CD4-positive, alpha-beta T cell treated with Interferon gamma for 1 hour (primary cell): ENCODE measurements around the gene SLK.

Source experiments
- DNase-seq: peaks from one replicate; pipeline ENCODE4 v3.0.0-alpha.2; 2020

SLK gene

DNA sequence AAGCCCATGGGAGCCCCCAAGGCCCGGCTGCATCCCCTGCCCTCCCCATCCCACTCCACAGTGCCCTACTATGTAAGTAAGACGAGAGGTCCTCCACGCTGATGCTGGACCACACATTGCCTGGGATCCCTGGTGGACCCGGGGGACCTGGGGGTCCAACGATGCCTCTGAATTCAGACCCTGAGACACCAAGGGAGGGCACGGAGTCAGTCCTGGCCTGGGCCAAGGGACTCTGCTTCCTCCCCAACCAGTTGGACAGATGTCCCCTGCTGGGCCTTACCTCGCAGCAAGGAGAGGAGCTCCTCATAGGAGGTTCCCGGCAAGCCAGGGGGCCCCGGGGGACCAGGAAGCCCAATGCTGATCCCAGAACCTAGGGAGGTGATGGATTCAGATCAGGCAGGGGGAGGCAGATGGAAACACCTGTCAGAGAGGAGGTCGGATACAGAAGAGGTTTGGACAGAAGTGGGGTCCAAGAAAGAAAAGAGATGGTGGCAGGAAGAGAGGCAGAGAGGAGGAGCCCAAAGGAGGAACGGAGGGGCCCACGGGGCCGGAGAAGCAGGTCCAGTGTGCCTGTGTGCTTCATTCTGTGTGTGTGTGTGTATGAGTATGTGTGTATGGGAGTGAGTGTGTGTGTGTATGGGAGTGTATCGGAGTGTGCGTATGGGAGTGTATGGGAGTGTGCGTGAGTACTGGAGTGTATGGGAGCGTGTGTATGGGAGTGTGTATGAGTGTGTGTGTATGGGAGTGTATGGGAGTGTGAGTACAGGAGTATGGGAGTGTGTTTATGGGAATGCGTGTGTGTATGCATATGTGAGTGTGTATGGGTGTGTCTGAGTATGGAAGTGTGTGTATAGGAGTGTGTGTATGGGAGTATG lies 68.5 kb downstream of the SLK start:
- DNase-seq: no peak

DNA sequence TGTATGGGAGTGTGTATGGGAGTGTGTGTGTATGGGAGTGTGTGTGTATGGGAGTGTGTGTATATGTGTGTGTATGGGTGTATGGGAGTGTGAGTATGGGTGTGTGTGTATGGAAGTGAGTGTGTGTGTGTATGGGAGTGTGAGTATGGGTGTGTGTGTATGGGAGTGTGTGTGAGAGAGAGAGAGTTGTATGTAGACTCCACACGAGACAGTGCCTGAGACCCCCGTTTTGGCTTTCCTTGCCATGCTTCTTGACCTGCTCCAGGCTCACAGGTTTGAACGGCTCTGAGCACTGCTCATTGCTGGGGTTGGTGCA lies 69.1 kb downstream of the SLK start:
- no peak for DNase-seq

GRCh38 chr10:104036518-104037260 lies 69.7 kb downstream of the SLK start:
- no peak for DNase-seq

DNA sequence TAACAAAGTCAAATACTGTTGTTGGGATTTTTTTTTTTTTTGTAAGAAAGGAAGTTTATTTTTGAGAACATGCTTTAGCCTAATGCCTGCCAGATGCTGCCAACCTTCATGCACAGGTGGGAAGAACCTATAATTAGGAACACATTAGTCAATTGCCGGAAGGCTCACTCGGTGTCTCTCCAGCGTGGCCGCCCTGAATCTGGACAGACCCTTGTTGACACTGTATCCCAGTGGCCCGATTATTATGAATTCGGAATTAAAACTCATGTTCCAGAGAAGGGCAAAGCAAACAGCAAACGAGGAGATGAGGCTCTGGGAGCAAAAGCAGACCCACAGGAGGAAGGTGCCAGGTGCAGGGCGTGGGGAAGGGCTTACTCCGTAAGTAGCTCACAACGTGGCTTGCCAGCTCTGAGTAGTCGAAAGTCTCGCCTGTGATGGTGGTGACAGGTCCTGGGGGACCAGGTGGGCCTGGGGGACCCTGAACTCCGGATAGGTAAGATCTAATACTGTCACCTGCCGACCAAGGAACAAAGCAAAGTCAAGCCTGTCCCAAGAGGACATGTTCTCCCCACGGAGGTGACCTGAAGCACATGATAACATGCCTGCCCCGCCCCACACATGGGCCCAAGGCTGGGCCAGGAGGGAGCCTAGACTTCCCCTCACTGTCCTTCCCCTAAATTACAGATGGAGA lies 70.5 kb downstream of the SLK start:
- no peak for DNase-seq

DNA sequence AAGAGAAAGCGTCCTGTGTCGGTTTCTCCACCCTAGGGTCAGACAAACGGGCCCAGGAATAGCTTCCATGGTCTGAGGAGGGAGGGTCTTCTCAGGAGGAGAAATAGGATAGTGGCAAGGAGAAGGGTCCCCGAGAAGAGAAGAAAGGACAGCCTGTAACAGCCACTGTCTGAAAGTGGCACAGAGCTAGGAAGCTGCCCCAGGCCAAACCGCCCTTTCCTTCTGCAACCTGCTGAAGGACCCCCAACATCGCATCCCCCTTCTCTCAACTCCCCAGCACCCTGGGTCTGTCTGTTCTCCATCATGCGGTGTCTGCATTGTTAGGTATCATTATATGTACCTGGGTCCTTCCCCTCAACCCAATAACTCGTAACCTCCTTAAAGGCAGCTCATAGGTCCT lies 71.6 kb downstream of the SLK start:
- DNase-seq: no peak

DNA sequence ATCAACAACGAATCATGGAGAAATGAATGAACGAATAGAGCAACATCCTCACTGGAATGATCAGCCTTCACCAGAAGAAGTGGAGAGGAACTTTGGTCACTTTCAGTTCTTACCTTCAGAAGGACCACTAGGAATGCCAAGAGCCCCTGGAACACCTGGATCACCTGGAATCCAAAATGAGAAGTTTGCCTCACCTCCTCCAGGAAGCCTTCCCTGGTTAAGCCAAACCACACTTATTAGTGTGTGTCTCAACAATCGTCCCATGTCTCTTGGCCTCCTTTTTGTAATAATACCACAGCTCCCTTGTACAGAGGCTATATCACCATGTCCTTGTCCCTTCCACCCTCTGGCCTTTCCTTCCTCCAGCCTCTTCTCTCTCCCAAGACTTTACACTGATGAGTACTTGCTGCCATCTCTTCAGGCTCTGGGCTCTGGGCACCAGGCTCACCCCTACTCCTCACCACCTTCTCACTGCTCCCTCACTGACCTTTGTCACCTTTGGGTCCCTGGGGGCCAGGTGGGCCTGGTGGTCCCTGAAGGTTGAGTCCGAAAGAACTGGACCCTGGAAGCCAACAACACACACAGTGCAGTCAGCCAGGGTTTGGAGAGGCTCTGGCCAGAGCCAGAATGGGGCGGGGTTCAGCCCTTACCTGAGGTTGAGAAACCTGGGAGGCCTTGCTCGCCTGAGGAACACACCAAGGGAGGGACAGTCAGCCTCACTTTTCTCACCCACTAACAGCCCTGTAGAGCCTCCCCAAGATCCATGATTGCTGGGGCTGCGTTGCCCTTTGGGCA lies 72.2 kb downstream of the SLK start:
- DNase-seq: no peak

- no peak for DNase-seq
Observed at GRCh38 chr10:104040382-104040781, 73.4 kb downstream of the SLK start.

GRCh38 chr10:104040862-104041789 lies 74.2 kb downstream of the SLK start:
- DNase-seq: no peak

DNA sequence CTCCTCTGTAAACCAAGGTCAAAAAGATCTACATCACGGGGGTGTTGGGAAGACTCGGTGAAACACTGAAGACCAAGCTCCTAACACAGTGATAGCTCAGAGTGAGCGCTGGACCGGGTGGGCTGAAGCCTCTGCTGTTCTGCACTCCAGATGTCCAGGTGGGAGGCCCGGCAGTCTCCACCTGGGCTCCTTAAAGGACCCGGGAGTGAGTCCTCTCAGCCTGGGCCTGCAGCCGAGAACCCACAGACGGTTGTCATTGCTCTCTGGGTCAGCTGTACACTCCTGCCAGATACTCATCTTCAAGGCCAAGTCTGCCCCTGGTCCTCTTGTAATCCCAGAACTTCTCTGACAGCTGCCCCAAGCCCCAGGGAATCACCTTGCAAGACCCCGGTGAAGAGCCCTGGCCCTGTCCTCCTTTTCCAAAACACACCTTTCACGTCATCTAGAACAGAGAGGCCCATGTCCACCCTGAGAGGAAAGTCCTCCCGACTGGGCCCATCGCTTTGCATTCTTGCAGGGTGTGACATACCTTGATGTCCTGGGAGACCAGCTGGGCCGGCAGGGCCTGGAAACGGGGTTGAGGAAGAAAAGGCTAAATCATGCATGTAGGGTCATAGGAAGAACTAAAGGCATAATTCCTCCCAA lies 75.1 kb downstream of the SLK start:
- DNase-seq: no peak

DNA sequence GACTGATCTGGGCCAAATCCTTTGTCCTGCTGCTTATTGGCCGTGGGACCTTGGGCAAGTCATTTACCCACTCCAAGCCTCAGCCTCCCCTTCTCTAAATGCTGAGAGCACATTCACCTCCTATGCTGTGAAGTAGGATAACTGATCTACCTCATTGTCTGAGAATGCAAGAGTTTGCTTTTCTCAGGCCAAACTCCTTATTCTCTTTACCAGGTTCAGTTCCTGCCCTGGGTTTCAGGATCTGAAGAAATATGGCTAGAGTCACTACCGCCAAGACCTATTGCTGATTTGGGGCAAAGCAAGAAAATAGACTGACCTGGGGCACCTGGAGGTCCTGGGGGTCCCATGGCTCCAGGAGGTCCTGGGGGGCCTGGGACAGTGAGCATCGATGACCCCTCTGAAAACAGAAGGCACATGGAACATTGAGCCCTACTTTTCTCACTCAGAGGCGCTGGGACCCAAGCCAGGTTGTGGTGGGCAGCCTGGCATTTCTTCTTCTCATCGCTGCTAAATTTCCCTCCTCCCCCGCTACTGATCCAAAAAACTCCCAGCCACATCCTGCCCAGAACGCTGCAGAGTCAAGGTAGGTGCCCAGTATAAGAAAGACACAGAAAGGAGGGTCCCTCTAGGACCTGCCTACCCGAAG lies 76.4 kb downstream of the SLK start:
- DNase-seq: no peak

- DNase-seq: no peak
Observed at GRCh38 chr10:104043854-104044253, 76.9 kb downstream of the SLK start.

DNA sequence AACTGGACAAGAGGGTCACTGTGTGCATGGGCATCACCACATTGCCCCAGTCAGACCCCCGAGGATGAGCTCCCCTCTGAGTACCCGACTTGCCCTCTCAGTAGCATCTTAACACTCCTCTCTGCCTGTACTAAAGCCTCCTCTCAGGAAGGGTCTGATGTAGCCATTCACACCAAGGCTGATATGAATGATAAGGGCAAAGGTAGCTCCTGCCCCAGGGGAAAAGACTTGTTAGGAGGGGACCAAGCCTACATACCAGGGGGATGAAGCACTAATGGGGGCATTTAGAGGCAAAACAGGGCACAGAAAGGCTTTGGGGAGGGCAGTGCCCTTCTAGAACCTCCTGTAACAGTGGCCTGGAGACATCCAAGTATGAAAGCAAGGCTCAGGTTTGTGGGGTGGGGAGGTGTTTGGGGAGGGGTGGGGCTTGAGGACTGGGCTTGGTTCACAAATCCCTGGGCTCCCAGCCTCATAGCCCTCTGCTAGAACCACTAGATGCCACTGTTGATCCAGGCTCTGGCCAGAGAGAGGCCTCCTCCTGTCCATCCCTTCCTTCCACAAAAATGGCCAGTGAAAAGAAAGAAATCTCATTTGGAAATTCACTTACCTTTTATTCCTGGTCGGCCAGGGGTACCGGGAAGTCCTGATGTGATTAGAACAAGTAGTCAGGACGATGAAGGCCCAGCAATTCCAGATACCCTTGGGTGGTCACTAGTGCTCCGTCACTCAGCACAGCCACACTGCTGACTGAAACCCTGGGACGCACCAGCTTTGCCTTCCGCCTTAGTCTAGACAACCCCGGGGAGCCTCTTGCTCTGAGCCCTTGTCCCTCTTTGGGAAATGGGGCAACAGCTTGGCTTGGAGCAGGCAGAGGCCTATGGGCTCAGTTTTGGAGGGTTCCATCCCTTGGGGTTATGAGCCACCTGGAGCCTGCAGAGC lies 78.5 kb downstream of the SLK start:
- no peak for DNase-seq

DNA sequence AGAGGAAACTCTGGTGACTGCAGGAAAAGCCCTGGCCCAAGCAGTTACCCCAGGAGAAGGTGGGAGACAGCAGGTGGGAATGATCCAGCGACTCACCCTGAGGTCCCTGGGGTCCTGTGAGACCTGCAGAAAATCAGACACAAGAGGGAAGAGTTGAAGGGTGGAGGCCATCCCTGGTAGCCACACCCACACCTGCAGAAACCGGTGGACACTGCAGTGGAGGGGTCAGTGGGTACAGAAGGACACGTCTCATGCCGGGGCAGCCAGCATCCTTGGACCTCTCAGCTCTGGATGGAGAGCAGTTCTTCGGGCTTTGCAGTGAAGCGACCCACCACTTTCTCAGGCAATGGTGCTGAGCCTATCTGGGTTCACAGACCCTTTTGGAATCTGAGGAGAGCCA lies 79.7 kb downstream of the SLK start:
- DNase-seq: no peak

DNA sequence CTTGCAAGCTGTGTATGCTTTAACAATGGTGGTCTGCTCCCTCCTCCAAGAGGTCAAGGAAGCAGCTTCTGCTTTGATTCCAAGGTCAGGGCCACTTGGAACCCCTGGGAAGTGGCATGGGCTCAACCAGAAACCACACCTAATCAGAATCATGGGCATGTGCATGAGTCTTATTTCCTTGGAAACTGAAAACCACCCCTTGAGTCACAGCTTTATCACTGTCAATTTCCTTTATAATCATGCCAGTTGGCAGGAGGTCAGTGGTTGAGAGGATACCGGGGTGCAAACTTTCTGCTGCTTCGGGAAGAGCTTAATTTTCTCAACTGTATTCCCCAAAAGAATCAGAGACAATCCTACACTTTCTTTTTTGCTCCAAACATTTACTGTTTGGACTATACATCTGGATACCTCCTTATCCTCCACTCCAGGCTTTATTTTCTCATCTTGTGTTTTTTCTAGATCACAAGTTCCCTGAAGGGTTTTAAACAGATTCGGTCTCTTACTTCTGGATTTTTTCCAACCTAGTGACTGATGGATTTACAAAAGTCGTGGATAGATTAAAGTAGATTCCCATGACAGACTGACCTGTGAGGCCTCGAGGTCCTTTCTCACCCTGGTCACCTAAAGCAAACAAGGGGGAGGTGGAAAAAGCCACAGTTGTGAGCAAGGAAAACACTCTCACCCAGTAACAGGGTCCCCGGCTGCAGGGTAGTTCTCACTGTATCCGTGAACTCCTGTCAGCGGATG lies 82.7 kb downstream of the SLK start:
- no peak for DNase-seq

DNA sequence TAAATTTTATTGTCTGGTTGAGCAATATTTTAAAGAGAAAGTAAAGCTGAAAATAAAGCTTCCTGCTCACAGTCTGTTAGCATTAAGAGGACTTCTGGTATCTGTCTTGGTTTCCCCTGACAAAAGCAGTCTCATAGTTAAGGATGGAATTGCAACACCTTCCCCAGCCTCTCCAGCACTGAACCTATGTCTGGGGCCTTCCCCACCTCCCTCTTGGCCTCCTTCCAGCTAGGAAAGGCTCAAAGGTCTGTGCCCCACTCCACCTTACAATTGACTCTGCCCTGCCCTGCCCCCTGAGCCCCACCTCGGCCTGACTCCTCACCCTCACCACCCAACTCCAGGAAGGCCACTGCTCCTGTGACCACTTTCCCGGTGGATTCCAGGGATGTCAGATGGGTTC lies 85.5 kb downstream of the SLK start:
- no peak for DNase-seq

DNA sequence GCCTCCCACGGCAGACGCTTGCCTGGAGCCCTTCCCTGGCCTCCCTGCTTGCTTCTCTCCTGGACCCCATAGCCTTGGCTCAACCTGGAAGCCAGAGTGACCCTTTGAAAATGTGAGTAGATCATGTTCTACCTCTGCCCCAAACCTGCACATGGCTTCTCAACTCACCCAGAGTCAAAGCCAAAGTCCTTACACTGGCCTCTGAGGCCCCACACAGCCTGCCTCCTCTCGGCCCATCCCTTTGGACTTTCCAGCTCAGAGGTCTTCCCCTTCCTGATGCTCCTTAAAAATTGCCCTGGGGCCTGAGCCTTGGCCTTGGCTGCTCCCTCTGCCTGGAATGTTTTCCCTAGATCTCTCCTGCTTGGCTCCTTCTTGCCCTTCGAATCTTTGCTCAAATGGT lies 86.3 kb downstream of the SLK start:
- no peak for DNase-seq

GRCh38 chr10:104054430-104054829 lies 87.5 kb downstream of the SLK start:
- DNase-seq: no peak

GRCh38 chr10:104056619-104057273 lies 89.8 kb downstream of the SLK start:
- no peak for DNase-seq
